Activated naive CD8-positive, alpha-beta T cell (primary cell): ENCODE measurements around the gene MECP2.

ENCODE experiments used
- H3K27ac Mint-ChIP-seq: one replicate; pipeline ENCODE4 v1.8.0; 2021; ENCODE audit warnings: mixed read lengths
- H3K27me3 Mint-ChIP-seq: one replicate; pipeline ENCODE4 v1.8.0; 2021; ENCODE audit warnings: mixed read lengths
- H3K36me3 Mint-ChIP-seq: one replicate; pipeline ENCODE4 v1.8.0; 2021; ENCODE audit warnings: mixed read lengths
- H3K4me1 Mint-ChIP-seq: one replicate; pipeline ENCODE4 v1.8.0; 2021; ENCODE audit warnings: low read depth, mixed read lengths
- H3K4me3 Mint-ChIP-seq: one replicate; pipeline ENCODE4 v1.8.0; 2021; ENCODE audit warnings: mild to moderate bottlenecking, mixed read lengths
- H3K9me3 Mint-ChIP-seq: one replicate; pipeline ENCODE4 v1.8.0; 2021; ENCODE audit warnings: low read depth, mixed read lengths

The MECP2 gene

DNA sequence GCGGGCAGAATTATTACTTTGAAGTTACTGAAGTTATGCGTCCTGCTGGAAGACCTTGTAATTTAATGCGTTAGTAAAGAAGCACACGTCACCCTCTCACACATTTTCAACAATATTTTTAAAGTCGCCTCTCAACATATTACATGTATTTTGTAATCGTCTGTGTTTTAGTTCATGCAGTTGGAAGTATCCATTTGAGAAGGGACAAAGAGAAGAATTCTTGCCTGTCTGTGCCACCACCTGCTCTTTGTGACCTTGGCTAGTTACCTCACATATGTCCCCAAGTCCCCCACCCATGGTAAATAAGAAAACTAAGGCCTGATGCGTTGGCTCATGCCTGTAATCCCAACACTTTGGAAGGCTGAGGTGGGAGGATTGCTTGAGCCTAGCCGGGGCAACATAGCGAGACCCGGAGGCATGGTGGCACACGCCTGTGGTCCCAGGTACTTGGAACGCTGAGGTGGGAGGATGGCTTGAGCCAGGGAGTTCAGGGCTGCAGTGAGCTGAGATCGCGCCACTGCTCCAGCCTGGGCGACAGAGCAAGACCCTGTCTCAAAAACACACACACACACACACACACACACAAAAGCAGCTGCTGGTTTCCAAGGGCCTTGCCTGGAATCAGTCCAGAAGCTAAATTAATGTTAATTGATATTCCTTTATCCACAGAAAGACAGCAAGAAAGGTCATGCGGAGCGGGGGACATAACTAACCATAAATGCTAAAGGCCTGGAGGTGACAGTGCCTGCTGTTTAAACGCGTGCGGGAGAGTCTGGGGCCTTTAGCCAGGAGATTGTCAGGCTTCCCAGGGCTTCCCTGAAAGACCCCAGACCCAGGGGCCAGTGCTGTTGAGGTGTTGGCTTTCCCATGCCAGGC is 124.2 kb downstream of the MECP2 start:
- peak overlapping the region; percentile 94 for H3K4me3 Mint-ChIP-seq
- no peaks in the 10 kb centered on the region for H3K36me3 Mint-ChIP-seq
- no peaks in the 10 kb centered on the region for H3K9me3 Mint-ChIP-seq
- no peaks in the 10 kb centered on the region for H3K27me3 Mint-ChIP-seq
- peak overlapping the region; percentile 98 for H3K27ac Mint-ChIP-seq
- H3K4me1 Mint-ChIP-seq: peaks cover 24% of the 10 kb centered on the region

DNA sequence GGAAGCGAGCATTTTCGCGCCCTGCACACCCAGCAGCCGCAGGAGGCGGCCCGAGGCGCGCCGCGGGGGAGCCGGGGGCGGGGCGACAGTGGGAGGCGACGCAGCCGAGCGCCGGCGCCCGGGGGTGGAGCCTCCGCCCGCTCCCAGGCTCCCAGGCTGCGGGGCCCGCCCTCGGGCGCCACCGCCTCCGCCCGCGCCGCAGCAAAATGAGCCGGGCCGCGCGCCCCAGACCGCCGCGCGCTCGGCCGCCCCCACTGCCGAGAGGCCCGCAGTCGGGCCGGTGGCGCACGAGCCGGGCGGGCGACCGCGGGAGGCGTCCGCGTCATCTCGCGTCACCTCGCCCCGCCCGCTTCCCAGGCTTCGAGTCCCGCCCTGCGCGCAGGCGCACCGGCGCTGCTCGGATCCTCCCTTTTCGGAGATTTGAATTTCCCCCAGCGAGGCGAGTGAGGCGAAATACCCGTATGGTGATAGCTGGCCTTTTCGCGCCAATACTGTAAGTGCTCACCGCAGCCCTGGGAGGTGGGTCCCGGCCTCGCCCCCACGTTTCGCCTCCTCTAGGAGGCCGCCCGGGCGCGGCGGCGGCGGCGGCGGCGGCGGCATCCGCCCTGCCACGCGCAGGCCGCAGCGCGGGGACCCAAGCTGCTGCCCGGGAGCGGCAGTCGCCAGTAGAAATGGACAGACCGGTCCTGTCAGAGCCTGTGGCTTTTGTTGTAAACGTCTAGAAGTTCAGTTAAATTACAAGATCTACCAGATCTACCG is 125.0 kb downstream of the MECP2 start, which contains the start of gene TMEM187:
TSS of gene TMEM187 (plus strand) at position 387 of the 759 bp plus-strand sequence. CDS start 9,309 bp downstream, outside the sequence.
- Mint-ChIP-seq H3K9me3 (no peaks in the 10 kb centered on the region), H3K4me1 (peaks cover 32% of the 10 kb centered on the region), H3K27me3 (no peaks in the 10 kb centered on the region), H3K4me3 (peak within 1 kb of the TSS; percentile 100), H3K36me3 (no peaks in the 10 kb centered on the region), H3K27ac (peak within 1 kb of the TSS; percentile 100)
